Measurements from ENCODE around the gene EEFSEC. TPM values are rescaled to one million over a fixed set of nuclear protein-coding genes. Genes with fewer than 3 reads are reported as not detected.

EEFSEC gene
- total RNA-seq, 1 experiment from 2014 or later, result 15.4 TPM

- intact Hi-C loops (cut with micrococcal nuclease; ENCODE audit: unreplicated experiment), result no loop called here
These were observed 168.1 kb downstream of the EEFSEC start for GRCh38 chr3:128321418-128321817.

More at GRCh38 chr3:128321418-128321817, 168.1 kb downstream of the EEFSEC start:
- H3K9me3 ChIP-seq (ENCODE audit: control insufficient read depth, insufficient read depth, low read depth, low read length), result no peaks in the 10 kb centered on the region
- H3K4me3 ChIP-seq (ENCODE audit: low read depth in 2 of 2, low read length in 2 of 2), result no peak overlapping the region
- no peaks in the 10 kb centered on the region for H3K27me3 ChIP-seq (ENCODE audit: control insufficient read depth, insufficient read depth, low read length)
- no TSS peak for BruUV-seq (replicated peaks)
- H3K36me3 ChIP-seq (ENCODE audit: control insufficient read depth, insufficient read depth, low read length), result no peaks in the 10 kb centered on the region
- POLR2A ChIA-PET, result no interaction called here
- DNase-seq (ENCODE audit: low read depth, low spot score), result no peak
- no peak; the same call in 1 of the 2 replicates for ATAC-seq
- H3K4me1 ChIP-seq (ENCODE audit: control insufficient read depth, insufficient read depth, low read length), result no peaks in the 10 kb centered on the region
- in situ Hi-C loops (cut with HindIII; ENCODE audit: low pct_unique_long_range_greater_than_20kb, low sequenced_read_pairs), result no loop called here
- TF ChIP-seq POLR2AphosphoS5 (IDR thresholded peaks at IDR 0.05; ENCODE audit: low read depth, low read length) (no peak), TCF7L2 (IDR thresholded peaks at IDR 0.05; ENCODE audit: low read depth, low read length) (no peak), REST (IDR thresholded peaks at IDR 0.05; ENCODE audit: insufficient read depth in 1 of 2, low read depth in 2 of 2, low read length in 1 of 2) (no peak), SIN3A (IDR thresholded peaks at IDR 0.05; ENCODE audit: borderline replicate concordance, insufficient read depth, low read depth, low read length) (no peak), CTCF (IDR thresholded peaks at IDR 0.05) (no peak)
- CTCF ChIA-PET, result no interaction called here
- H3K27ac ChIP-seq (ENCODE audit: low read length), result no peak overlapping the region

Data from Panc1 (cell line).